ENCODE measurements around the gene OGDHL. TPM values are rescaled to one million over a fixed set of nuclear protein-coding genes. Genes with fewer than 3 reads are reported as not detected.

Gene OGDHL
- total and polyA plus RNA-seq, 3 donors from 2014 or later, result 6.4 to 16.6 (median 10.7) TPM

GRCh38 chr10:49752584-49752983 is 9.5 kb downstream of the OGDHL start:
- Histone ChIP-seq H3K27me3 (no peaks in the 10 kb centered on the region), H3K4me1 (no peaks in the 10 kb centered on the region), H3K27ac (no peak overlapping the region), H3K36me3 (ENCODE audit: low read depth, missing control alignments) (no peaks in the 10 kb centered on the region), H3K9me3 (no peaks in the 10 kb centered on the region), H3K4me3 (no peak overlapping the region)
- TF ChIP-seq CTCF (IDR thresholded peaks at IDR 0.05), result no peak
- TF ChIP-seq POLR2A (IDR thresholded peaks at IDR 0.05), result no peak
- no peak for DNase-seq
- intact Hi-C loops (cut with DNase I; ENCODE audit: low total_unique reads), result no loop called here
- 90 to 100% methylated on average over 1 to 7 of the region's 7 CpGs for WGBS, 2 donors

- TF ChIP-seq CTCF (IDR thresholded peaks at IDR 0.05) (no peak), POLR2A (IDR thresholded peaks at IDR 0.05) (no peak)
- Histone ChIP-seq H3K27ac (no peak overlapping the region), H3K27me3 (no peaks in the 10 kb centered on the region), H3K4me1 (no peaks in the 10 kb centered on the region), H3K4me3 (no peak overlapping the region), H3K36me3 (ENCODE audit: low read depth, missing control alignments) (no peaks in the 10 kb centered on the region), H3K9me3 (no peaks in the 10 kb centered on the region)
- no peak for DNase-seq
- intact Hi-C loops (cut with DNase I; ENCODE audit: low total_unique reads), result no loop called here
- WGBS, 2 donors, result 83 to 84% methylated on average over 16 to 20 of the region's 20 CpGs
Observed at GRCh38 chr10:49751636-49752510, 10.2 kb downstream of the OGDHL start.

GRCh38 chr10:49751216-49751615 is 10.9 kb downstream of the OGDHL start:
- 92 to 98% methylated on average over 5 of the region's 5 CpGs for WGBS, 2 donors
- no peaks in the 10 kb centered on the region for H3K9me3 ChIP-seq
- no peaks in the 10 kb centered on the region for H3K36me3 ChIP-seq (ENCODE audit: low read depth, missing control alignments)
- H3K4me3 ChIP-seq, result no peak overlapping the region
- intact Hi-C loops (cut with DNase I; ENCODE audit: low total_unique reads), result no loop called here
- no peaks in the 10 kb centered on the region for H3K4me1 ChIP-seq
- H3K27me3 ChIP-seq, result no peaks in the 10 kb centered on the region
- no peak for TF ChIP-seq CTCF (IDR thresholded peaks at IDR 0.05)
- TF ChIP-seq POLR2A (IDR thresholded peaks at IDR 0.05), result no peak
- DNase-seq, result no peak
- H3K27ac ChIP-seq, result no peak overlapping the region

GRCh38 chr10:49750546-49750945 is 11.6 kb downstream of the OGDHL start:
- no peak overlapping the region for H3K27ac ChIP-seq
- TF ChIP-seq POLR2A (IDR thresholded peaks at IDR 0.05) (no peak), CTCF (IDR thresholded peaks at IDR 0.05) (no peak)
- DNase-seq, result no peak
- no peaks in the 10 kb centered on the region for H3K4me1 ChIP-seq
- no peak overlapping the region for H3K4me3 ChIP-seq
- H3K27me3 ChIP-seq, result no peaks in the 10 kb centered on the region
- intact Hi-C loops (cut with DNase I; ENCODE audit: low total_unique reads), result no loop called here
- WGBS, 2 donors, result 90 to 96% methylated on average over 8 to 9 of the region's 9 CpGs
- no peaks in the 10 kb centered on the region for H3K9me3 ChIP-seq
- H3K36me3 ChIP-seq (ENCODE audit: low read depth, missing control alignments), result no peaks in the 10 kb centered on the region
